Astrocyte (in vitro differentiated cells and primary cell): ENCODE results near the gene ATRNL1.

Source experiments
- EZH2 ChIP-seq: IDR thresholded peaks from 2 replicates; pipeline ENCODE4 v1.6.1; 2012; ENCODE audit warnings: mild to moderate bottlenecking, low read length, inconsistent platforms; ENCODE audit not compliant: insufficient read depth
- TF ChIP-seq, protein P1 (sequence below): IDR thresholded peaks from 2 replicates; pipeline ENCODE4 v1.5.1; 2011; ENCODE audit warnings: low read depth, mild to moderate bottlenecking, inconsistent platforms, low read length, moderate library complexity; ENCODE audit not compliant: insufficient read depth

DNA sequence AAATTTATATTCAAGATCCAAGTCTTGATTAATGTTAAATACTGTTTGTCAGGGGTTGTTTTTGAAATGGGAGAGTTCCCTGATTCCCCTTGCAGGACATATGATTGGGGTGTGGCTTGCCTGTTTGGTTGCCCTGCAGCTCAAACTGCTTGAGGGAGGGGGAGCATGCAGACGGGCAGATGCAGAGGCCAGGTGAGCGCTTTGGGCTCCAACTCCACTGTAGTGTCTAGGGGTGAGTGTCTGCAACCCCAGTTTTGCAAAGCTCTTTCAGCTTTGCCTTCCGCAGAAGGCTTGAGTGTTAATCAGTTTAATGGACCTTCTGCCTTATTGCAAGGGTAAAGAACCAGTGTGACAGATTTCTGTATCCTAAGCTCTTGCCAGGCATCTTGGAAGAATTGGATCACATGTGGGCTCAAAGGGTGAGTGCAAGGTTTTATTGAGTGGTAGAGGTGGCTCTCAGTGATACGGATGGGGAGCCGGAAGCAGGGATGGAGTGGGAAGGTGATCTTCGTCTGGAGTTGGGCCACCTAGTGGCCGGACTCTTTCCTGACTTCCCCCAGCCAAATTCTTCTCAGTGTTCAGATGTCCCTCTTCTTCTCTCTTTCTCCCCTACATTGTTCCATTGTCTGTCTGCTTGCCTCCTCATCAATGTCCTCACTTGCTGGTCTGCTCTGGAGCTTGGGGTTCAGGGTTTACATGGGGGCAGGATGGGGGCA lies 479.7 kb downstream of the ATRNL1 start:
- TF ChIP-seq, protein P1, sequence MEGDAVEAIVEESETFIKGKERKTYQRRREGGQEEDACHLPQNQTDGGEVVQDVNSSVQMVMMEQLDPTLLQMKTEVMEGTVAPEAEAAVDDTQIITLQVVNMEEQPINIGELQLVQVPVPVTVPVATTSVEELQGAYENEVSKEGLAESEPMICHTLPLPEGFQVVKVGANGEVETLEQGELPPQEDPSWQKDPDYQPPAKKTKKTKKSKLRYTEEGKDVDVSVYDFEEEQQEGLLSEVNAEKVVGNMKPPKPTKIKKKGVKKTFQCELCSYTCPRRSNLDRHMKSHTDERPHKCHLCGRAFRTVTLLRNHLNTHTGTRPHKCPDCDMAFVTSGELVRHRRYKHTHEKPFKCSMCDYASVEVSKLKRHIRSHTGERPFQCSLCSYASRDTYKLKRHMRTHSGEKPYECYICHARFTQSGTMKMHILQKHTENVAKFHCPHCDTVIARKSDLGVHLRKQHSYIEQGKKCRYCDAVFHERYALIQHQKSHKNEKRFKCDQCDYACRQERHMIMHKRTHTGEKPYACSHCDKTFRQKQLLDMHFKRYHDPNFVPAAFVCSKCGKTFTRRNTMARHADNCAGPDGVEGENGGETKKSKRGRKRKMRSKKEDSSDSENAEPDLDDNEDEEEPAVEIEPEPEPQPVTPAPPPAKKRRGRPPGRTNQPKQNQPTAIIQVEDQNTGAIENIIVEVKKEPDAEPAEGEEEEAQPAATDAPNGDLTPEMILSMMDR, result peak; percentile 11
- TF ChIP-seq EZH2, result no peak
